ENCODE data around the gene L3MBTL1. TPM values are rescaled to one million over a fixed set of nuclear protein-coding genes. Genes with fewer than 3 reads are reported as not detected.

The L3MBTL1 gene
- total RNA-seq, 4 donors from 2014 or later: 12.5 to 45.3 (median 29.2) TPM

DNA sequence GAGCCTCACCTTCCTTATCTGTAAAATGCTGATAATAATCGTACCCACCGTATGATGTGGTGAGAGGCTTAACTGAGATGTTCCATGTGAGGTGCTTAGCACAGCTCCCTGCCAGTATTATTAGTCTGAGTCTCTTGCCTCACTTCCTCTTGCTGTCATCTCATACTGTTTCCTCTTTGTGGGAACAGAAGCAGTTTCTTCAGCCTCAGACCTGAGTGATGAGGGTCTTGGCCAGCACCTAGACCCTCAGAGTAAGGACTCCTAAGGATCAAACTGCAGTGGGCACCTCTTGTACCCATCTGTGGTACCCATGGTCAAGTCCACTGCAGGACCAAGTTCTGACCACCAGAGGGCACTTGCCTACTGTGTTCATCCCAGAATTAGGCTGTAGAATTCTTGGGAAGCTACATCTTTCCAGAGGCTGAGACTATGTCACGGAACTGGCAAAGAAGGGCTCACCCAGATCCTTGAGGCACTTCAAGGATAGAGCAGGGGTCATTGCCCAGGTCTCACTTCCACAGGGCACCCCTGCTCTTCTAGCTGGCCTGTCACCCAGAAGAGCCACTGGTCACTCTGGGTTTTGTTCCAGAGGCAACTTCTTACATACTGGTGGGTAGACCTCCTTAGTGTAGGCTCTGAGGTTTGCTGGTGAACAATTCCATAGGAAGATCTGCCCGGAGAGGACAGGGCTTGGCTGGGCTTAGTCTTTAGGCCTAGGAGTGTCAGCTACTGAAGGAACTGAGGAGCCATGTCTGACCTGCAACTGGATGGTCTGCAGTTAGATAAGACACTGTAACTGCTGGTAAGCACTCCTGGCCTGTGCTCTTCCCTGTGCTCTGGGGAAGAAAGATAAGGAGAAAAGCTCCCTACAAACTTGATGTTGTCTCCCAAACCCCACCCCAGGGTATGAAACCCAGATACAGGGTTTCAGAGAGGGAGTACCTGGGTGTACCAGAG lies 30.7 kb downstream of the L3MBTL1 start:
- H3K4me3 ChIP-seq (replicated peaks in 1 of 3): no peak overlapping the region
- no peak overlapping the region for H3K27ac ChIP-seq
- no peaks in the 10 kb centered on the region for H3K9me3 ChIP-seq
- peak; percentile 50 to 54 for DNase-seq
- H3K36me3 ChIP-seq: no peaks in the 10 kb centered on the region
- TF ChIP-seq CTCF (IDR thresholded peaks at IDR 0.05) (peak; percentile 38 to 91 (median 57)), POLR2A (IDR thresholded peaks at IDR 0.05) (no peak)
- intact Hi-C loops (cut with DNase I): loop anchor here (10.0 kb wide), 1 partner anchor 547 kb away; no protein-coding TSS in a partner anchor
- H3K27me3 ChIP-seq: no peaks in the 10 kb centered on the region
- 46 to 60% methylated on average over 3 to 4 of the region's 4 CpGs for WGBS, 2 donors
- H3K4me1 ChIP-seq: no peaks in the 10 kb centered on the region

DNA sequence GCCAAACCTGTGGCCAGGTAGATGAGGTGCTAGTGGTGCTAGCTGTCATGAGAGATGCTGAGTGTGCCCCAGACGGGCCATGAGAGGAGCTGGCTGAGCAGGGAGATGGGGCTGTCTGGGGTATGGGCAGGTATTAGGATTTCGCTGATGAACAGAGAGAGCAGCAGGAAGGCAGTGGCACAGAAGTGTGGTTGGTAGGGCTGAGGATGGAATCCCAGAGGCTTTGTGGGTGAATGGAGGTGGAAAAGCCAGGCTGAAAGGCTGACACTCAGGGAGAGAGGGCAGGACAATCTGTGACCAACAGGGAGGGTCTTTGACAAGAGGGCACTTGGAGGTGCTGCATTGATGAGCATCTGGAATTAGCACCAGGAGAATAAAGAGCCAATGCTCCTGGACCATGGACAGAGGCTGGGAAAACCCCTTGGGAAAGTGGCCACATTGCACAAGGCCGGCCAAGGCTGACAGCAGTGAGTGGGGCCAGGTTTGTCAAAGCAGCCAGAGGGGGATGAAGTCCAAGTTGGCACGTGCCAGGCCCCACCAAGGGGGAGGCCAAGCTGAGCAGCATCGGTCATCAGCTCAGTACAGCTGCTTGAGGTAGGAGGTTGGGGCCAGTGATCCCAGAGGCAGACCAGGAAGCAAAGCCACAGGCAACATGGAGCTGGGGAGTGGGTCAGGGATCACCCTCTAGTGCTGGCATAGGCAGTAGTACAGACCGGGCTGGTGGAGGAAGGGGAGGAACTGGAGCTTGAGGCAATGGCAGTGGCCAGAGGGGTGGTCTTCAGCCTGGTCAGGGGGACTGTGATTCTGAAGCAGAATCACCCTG lies 31.6 kb downstream of the L3MBTL1 start:
- H3K9me3 ChIP-seq: no peaks in the 10 kb centered on the region
- no peaks in the 10 kb centered on the region for H3K27me3 ChIP-seq
- H3K36me3 ChIP-seq: no peaks in the 10 kb centered on the region
- DNase-seq: no peak
- WGBS, 2 donors: 77 to 83% methylated on average over 4 to 6 of the region's 6 CpGs
- no peaks in the 10 kb centered on the region for H3K4me1 ChIP-seq
- TF ChIP-seq CTCF (IDR thresholded peaks at IDR 0.05): no peak
- no peak for TF ChIP-seq POLR2A (IDR thresholded peaks at IDR 0.05)
- no peak overlapping the region for H3K4me3 ChIP-seq (replicated peaks in 1 of 3)
- no peak overlapping the region for H3K27ac ChIP-seq
- intact Hi-C loops (cut with DNase I): loop anchor here (10.0 kb wide), 1 partner anchor 546 kb away; no protein-coding TSS in a partner anchor

- no peaks in the 10 kb centered on the region for H3K4me1 ChIP-seq
- H3K9me3 ChIP-seq: no peaks in the 10 kb centered on the region
- H3K27ac ChIP-seq: no peak overlapping the region
- no peak for TF ChIP-seq POLR2A (IDR thresholded peaks at IDR 0.05)
- intact Hi-C loops (cut with DNase I): loop anchor here (10.0 kb wide), 1 partner anchor 545 kb away; no protein-coding TSS in a partner anchor
- H3K27me3 ChIP-seq: no peaks in the 10 kb centered on the region
- no peak for DNase-seq
- H3K4me3 ChIP-seq (replicated peaks in 1 of 3): no peak overlapping the region
- no peaks in the 10 kb centered on the region for H3K36me3 ChIP-seq
- WGBS, 2 donors: 88 to 92% methylated on average over 14 to 15 of the region's 17 CpGs
Observed at GRCh38 chr20:43539975-43540672, 32.6 kb downstream of the L3MBTL1 start.

- no peak overlapping the region for H3K4me3 ChIP-seq (replicated peaks in 1 of 3)
- H3K36me3 ChIP-seq: no peaks in the 10 kb centered on the region
Observed at GRCh38 chr20:43540673-43541060, 33.2 kb downstream of the L3MBTL1 start.

More at GRCh38 chr20:43540673-43541060, 33.2 kb downstream of the L3MBTL1 start:
- Histone ChIP-seq H3K27ac (no peak overlapping the region), H3K9me3 (no peaks in the 10 kb centered on the region), H3K4me1 (no peaks in the 10 kb centered on the region), H3K27me3 (no peaks in the 10 kb centered on the region)
- TF ChIP-seq CTCF (IDR thresholded peaks at IDR 0.05): no peak
- TF ChIP-seq POLR2A (IDR thresholded peaks at IDR 0.05): no peak
- no peak for DNase-seq
- WGBS, 2 donors: 86 to 95% methylated on average over 6 to 7 of the region's 7 CpGs
- intact Hi-C loops (cut with DNase I): no loop called here

Measured in thyroid gland (tissue), 4 donors.